ENCODE results near the gene MRGPRX2. TPM values are rescaled to one million over a fixed set of nuclear protein-coding genes. Genes with fewer than 3 reads are reported as not detected.

MRGPRX2 gene
- total and polyA plus RNA-seq, 2 donors (not counting 3 experiments of a cell fraction or from before 2014, with no cell fraction given) = not detected

GRCh38 chr11:19077965-19078364, 17.4 kb upstream of the MRGPRX2 start:
- no peaks in the 10 kb centered on the region for H4K20me1 ChIP-seq (replicated peaks; ENCODE audit: control insufficient read depth, extremely low read depth, insufficient read depth, low read length)
- CTCF ChIA-PET = interaction anchor here (0.8 to 6.8 kb wide), 30 partner anchors 10 to 963 kb away, joined by 3 to 121 read pairs (median 12); partner anchors contain the start of gene ZDHHC13
- peak; percentile 56 for DNase-seq (ENCODE audit: low read depth, low spot score)

DNA sequence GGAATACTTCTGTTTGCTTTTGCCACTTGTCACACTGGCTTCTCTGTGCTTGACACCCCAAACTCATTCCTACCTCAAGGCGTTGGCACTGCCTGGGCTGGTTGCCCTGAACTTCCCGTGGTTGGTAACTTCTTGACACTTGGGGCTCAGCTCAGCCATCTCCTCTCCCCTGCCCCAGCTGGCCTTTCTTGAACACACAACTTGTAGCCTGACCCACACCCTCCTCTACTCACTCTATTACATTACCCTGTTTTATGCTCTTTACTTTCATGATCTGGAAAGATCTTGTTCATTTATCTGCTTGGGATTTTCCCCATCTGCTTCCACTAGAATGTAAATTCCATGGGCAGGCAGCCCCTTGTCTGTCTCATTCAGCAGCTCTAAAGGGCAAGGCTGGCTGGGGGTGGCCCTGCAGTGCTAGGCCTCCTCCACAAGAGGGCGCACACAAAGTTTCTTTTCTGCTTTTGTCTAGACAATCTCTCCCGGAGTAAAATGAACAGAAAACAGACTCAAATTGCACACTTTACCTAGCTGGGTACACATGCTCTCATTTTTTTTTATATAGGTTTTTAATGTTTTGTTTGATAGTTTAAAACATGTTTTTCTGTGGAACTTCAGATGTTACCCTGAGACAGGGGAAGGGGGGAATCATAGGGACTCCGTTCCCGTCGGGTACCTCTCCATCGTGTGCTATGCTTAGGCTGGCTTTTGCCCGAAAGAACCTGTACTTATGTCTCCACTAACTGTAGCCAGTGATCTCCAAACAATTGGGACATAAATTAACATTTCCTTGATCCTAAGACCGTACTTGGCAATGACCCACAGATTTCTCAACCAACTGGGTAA, 16.4 kb upstream of the MRGPRX2 start:
- H3K9ac ChIP-seq (replicated peaks; ENCODE audit: extremely low read depth, insufficient read depth, low read length) = peak overlapping the region; percentile 13
- H3K9me1 ChIP-seq (replicated peaks; ENCODE audit: control insufficient read depth, extremely low read depth, insufficient read depth, low read length) = no peaks in the 10 kb centered on the region
- no peaks in the 10 kb centered on the region for H3K9me3 ChIP-seq (replicated peaks; ENCODE audit: control insufficient read depth, insufficient read depth, low read length)
- intact Hi-C loops (cut with micrococcal nuclease) (loop anchor here (1.0 to 10.0 kb wide), 3 partner anchors 40 to 668 kb away; partner anchors contain the start of gene ZDHHC13), dilution Hi-C loops (cut with MboI; ENCODE audit: extremely low pct_ligation_motif_present, low sequenced_read_pairs) (no loop called here)
- no TSS peak for BruUV-seq (replicated peaks)
- H3K4me3 ChIP-seq (replicated peaks in 1 of 3; ENCODE audit: insufficient read depth in 1 of 3, low read depth in 1 of 3, low read length in 3 of 3) = no peak overlapping the region
- peaks cover 45% of the 10 kb centered on the region for H3K4me1 ChIP-seq (ENCODE audit: control insufficient read depth, extremely low read depth, insufficient read depth, low read length)
- TF ChIP-seq GATA2 (IDR thresholded peaks at IDR 0.05; ENCODE audit: insufficient read depth, insufficient read length, low read depth, low read length) (no peak), CTCF (IDR thresholded peaks at IDR 0.05; ENCODE audit: extremely low read depth in 1 of 2, insufficient read depth in 1 of 2, low read depth in 1 of 2, low read length in 2 of 2) (peak; percentile 94 to 97)
- TF ChIP-seq, protein P1, sequence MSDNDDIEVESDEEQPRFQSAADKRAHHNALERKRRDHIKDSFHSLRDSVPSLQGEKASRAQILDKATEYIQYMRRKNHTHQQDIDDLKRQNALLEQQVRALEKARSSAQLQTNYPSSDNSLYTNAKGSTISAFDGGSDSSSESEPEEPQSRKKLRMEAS (IDR thresholded peaks at IDR 0.05; ENCODE audit: insufficient read depth, insufficient read length) = no peak
- no peaks in the 10 kb centered on the region for H3K36me3 ChIP-seq (ENCODE audit: control insufficient read depth in 2 of 2, extremely low read depth in 1 of 2, insufficient read depth in 2 of 2, low read length in 2 of 2)
- peak overlapping the region; percentile 28 for H2AFZ ChIP-seq (ENCODE audit: low read depth, low read length)
- FAIRE-seq (peak; percentile 55), DNase-seq (ENCODE audit: low read depth, low spot score) (peak; percentile 75)
- ChIA-PET CTCF (interaction anchor here (0.7 to 6.8 kb wide), 51 partner anchors 10 to 662 kb away, joined by 3 to 121 read pairs (median 7); partner anchors contain the start of genes E2F8, MRGPRX2 and ZDHHC13), POLR2A (interaction anchor here (1.2 to 1.7 kb wide), 4 partner anchors 10 to 40 kb away, joined by 3 to 6 read pairs (median 5); partner anchors contain the start of gene ZDHHC13)
- H4K20me1 ChIP-seq (replicated peaks; ENCODE audit: control insufficient read depth, extremely low read depth, insufficient read depth, low read length) = no peaks in the 10 kb centered on the region
- peak overlapping the region; percentile 71 for H3K4me2 ChIP-seq (ENCODE audit: insufficient read depth, low read length)
- no peaks in the 10 kb centered on the region for H3K27me3 ChIP-seq (ENCODE audit: control insufficient read depth in 2 of 2, insufficient read depth in 2 of 2, low read length in 2 of 2)
- H3K27ac ChIP-seq (ENCODE audit: insufficient read depth, low read depth, low read length) = peak overlapping the region; percentile 83
- no peaks in the 10 kb centered on the region for H3K79me2 ChIP-seq (ENCODE audit: control insufficient read depth, insufficient read depth, low read length)

More at GRCh38 chr11:19077965-19078364, 17.4 kb upstream of the MRGPRX2 start:
- Histone ChIP-seq H3K27me3 (ENCODE audit: control insufficient read depth in 2 of 2, insufficient read depth in 2 of 2, low read length in 2 of 2) (no peaks in the 10 kb centered on the region), H3K27ac (ENCODE audit: insufficient read depth, low read depth, low read length) (peak overlapping the region; percentile 83), H3K4me3 (replicated peaks in 1 of 3; ENCODE audit: insufficient read depth in 1 of 3, low read depth in 1 of 3, low read length in 3 of 3) (no peak overlapping the region), H3K9me3 (replicated peaks; ENCODE audit: control insufficient read depth, insufficient read depth, low read length) (no peaks in the 10 kb centered on the region), H3K4me2 (ENCODE audit: insufficient read depth, low read length) (peak overlapping the region; percentile 71), H2AFZ (ENCODE audit: low read depth, low read length) (peak overlapping the region; percentile 28), H3K79me2 (ENCODE audit: control insufficient read depth, insufficient read depth, low read length) (no peaks in the 10 kb centered on the region), H3K9me1 (replicated peaks; ENCODE audit: control insufficient read depth, extremely low read depth, insufficient read depth, low read length) (no peaks in the 10 kb centered on the region), H3K36me3 (ENCODE audit: control insufficient read depth in 2 of 2, extremely low read depth in 1 of 2, insufficient read depth in 2 of 2, low read length in 2 of 2) (no peaks in the 10 kb centered on the region), H3K4me1 (ENCODE audit: control insufficient read depth, extremely low read depth, insufficient read depth, low read length) (peaks cover 45% of the 10 kb centered on the region), H3K9ac (replicated peaks; ENCODE audit: extremely low read depth, insufficient read depth, low read length) (peak overlapping the region; percentile 38)
- peak; percentile 59 for TF ChIP-seq POLR2AphosphoS5 (IDR thresholded peaks at IDR 0.05; ENCODE audit: insufficient read depth, low read depth, low read length)
- no peak for TF ChIP-seq GATA2 (IDR thresholded peaks at IDR 0.05; ENCODE audit: insufficient read depth, insufficient read length, low read depth, low read length)
- no peak for TF ChIP-seq JUN (IDR thresholded peaks at IDR 0.05; ENCODE audit: borderline replicate concordance, insufficient read depth, insufficient read length, low read depth)
- no peak for TF ChIP-seq EZH2 (IDR thresholded peaks at IDR 0.05; ENCODE audit: borderline replicate concordance, low read depth, low read length, severe bottlenecking)
- TF ChIP-seq POLR2A (IDR thresholded peaks at IDR 0.05; ENCODE audit: low read depth, low read length) = peak; percentile 54
- peak; percentile 30 for TF ChIP-seq FOS (IDR thresholded peaks at IDR 0.05; ENCODE audit: borderline replicate concordance, insufficient read depth, low read length)
- POLR2A ChIA-PET = interaction anchor here (0.6 to 1.7 kb wide), 4 partner anchors 9 to 233 kb away, joined by 3 to 6 read pairs (median 5); partner anchors contain the start of gene ZDHHC13
- dilution Hi-C loops (cut with MboI; ENCODE audit: extremely low pct_ligation_motif_present, low sequenced_read_pairs) = no loop called here
- intact Hi-C loops (cut with micrococcal nuclease) = loop anchor here (1.0 to 10.0 kb wide), 4 partner anchors 39 to 667 kb away; partner anchors contain the start of gene ZDHHC13
- no TSS peak for BruUV-seq (replicated peaks)
- FAIRE-seq = peak; percentile 83

Data from endothelial cell of umbilical vein (primary cell).